Panc1 (cell line): ENCODE results near the gene PSMC6. TPM values are rescaled to one million over a fixed set of nuclear protein-coding genes. Genes with fewer than 3 reads are reported as not detected.
"Not testable (repeated sequence)": the region's sequence is repeated elsewhere in the genome, so short reads cannot be mapped to it uniquely, and the experiment has no call there.

ENCODE experiments used
- ATAC-seq: fragments of 200-7000 bp; cut with Tn5 transposase; 2 replicates; pipeline ENCODE4 v1.9.1; 2020; ENCODE audit warnings: mild to moderate bottlenecking, moderate library complexity
- BruUV-seq: library from RNA; stranded (reverse); fragments of 400-500 nt; replicated peaks from 2 replicates; lab custom pipeline; 2021; lab: Mats Ljungman, UMichigan
- CTCF ChIA-PET: fragments of 300-600 bp; sonication (Branson Sonifier 250); formaldehyde crosslinking; loops from one replicate; lab custom pipeline; 2022; ENCODE audit warnings: antibody characterized with exemption; lab: Charles Lee
- POLR2A ChIA-PET: fragments of 300-600 bp; sonication (Branson Sonifier 250); formaldehyde crosslinking; loops from one replicate; lab custom pipeline; 2022; ENCODE audit warnings: antibody characterized with exemption; lab: Charles Lee
- DNase-seq: peaks from one replicate; pipeline ENCODE4 v3.0.0-alpha.2; 2010; ENCODE audit warnings: low read depth, low spot score
- H3K27ac ChIP-seq: 2 replicates; pipeline ENCODE4 v1.5.1; 2011; ENCODE audit warnings: mild to moderate bottlenecking, low read length, inconsistent platforms
- H3K27me3 ChIP-seq: fragments of 200-500 bp; sonication (Bioruptor generic); 2 replicates; pipeline ENCODE4 v1.6.0; 2014; ENCODE audit warnings: low read length, inconsistent platforms; ENCODE audit not compliant: control insufficient read depth, insufficient read depth
- H3K36me3 ChIP-seq: fragments of 200-500 bp; sonication (Bioruptor generic); 2 replicates; pipeline ENCODE4 v1.5.1; 2014; ENCODE audit warnings: inconsistent platforms, mild to moderate bottlenecking, low read length, moderate library complexity; ENCODE audit not compliant: control insufficient read depth, insufficient read depth
- H3K4me1 ChIP-seq: 2 replicates; pipeline ENCODE4 v1.5.1; 2011; ENCODE audit warnings: inconsistent platforms, mild to moderate bottlenecking, low read length, moderate library complexity; ENCODE audit not compliant: control insufficient read depth, insufficient read depth
- H3K4me3 ChIP-seq, 2 experiments: 2 replicates each; pipeline ENCODE4 v1.5.1; 2011 to 2012; ENCODE audit warnings: low read depth in 2 of 2, low read length in 2 of 2, mild to moderate bottlenecking in 2 of 2, inconsistent platforms in 1 of 2, moderate library complexity in 1 of 2
- H3K9me3 ChIP-seq: fragments of 200-500 bp; sonication (Bioruptor generic); 2 replicates; pipeline ENCODE4 v1.5.1; 2014; ENCODE audit warnings: low read depth, mild to moderate bottlenecking, inconsistent platforms, low read length, moderate library complexity; ENCODE audit not compliant: control insufficient read depth, insufficient read depth
- CTCF ChIP-seq: fragments of 450-650 bp; IDR thresholded peaks from 2 replicates; pipeline ENCODE4 v1.5.1; 2017; ENCODE audit warnings: mild to moderate bottlenecking
- POLR2AphosphoS5 ChIP-seq: IDR thresholded peaks from 2 replicates; pipeline ENCODE4 v1.6.1; 2012; ENCODE audit warnings: mild to moderate bottlenecking, low read depth, low read length, moderate library complexity
- REST ChIP-seq, 2 experiments: IDR thresholded peaks; 2 replicates each; pipeline ENCODE4 v1.6.1; 2011 to 2012; ENCODE audit warnings: low read depth in 2 of 2, control low read depth in 1 of 2, low read length in 1 of 2, mild to moderate bottlenecking in 1 of 2, moderate library complexity in 1 of 2; ENCODE audit not compliant: insufficient read depth in 1 of 2
- SIN3A ChIP-seq: IDR thresholded peaks from 2 replicates; pipeline ENCODE4 v1.6.1; 2012; ENCODE audit warnings: low read depth, mild to moderate bottlenecking, low read length, moderate library complexity, borderline replicate concordance; ENCODE audit not compliant: insufficient read depth
- TCF7L2 ChIP-seq: IDR thresholded peaks from 2 replicates; pipeline ENCODE4 v1.6.1; 2011; ENCODE audit warnings: mild to moderate bottlenecking, low read depth, low read length, inconsistent platforms
- in situ Hi-C: cut with HindIII; loops from 2 replicates; pipeline ENCODE4 v1.10.0; 2016; ENCODE audit warnings: low sequenced_read_pairs, low pct_unique_long_range_greater_than_20kb
- intact Hi-C: fragments of 100-400 bp; cut with micrococcal nuclease; formaldehyde crosslinking; loops from one replicate; pipeline ENCODE4 v1.10.0; 2022; ENCODE audit not compliant: unreplicated experiment
- total RNA-seq: library from RNA; stranded (reverse); gene quantifications from one replicate; pipeline ENCODE4 v1.2.1, GENCODE V29; 2021; ENCODE audit not compliant: unreplicated experiment

Gene PSMC6
- total RNA-seq, 1 experiment from 2014 or later, result 62.1 TPM

- Histone ChIP-seq H3K27me3 (no peaks in the 10 kb centered on the region), H3K4me1 (no peaks in the 10 kb centered on the region), H3K27ac (no peak overlapping the region), H3K4me3 (no peak overlapping the region), H3K36me3 (peaks cover 42% of the 10 kb centered on the region), H3K9me3 (no peaks in the 10 kb centered on the region)
- DNase-seq (no peak), ATAC-seq (no peak)
- BruUV-seq, result no TSS peak
- in situ Hi-C loops, result no loop called here
- ChIA-PET CTCF (no interaction called here), POLR2A (no interaction called here)
- intact Hi-C loops, result no loop called here
- no peak for TF ChIP-seq REST (IDR thresholded peaks at IDR 0.05; ENCODE audit: insufficient read depth in 1 of 2, low read depth in 2 of 2, low read length in 1 of 2)
- TF ChIP-seq SIN3A, result no peak
- no peak for TF ChIP-seq POLR2AphosphoS5
- TF ChIP-seq TCF7L2, result no peak
- TF ChIP-seq CTCF, result no peak
These were observed 17.3 kb downstream of the PSMC6 start for GRCh38 chr14:52724360-52724644.

- H3K36me3 ChIP-seq, result peaks cover 31% of the 10 kb centered on the region
- in situ Hi-C loops, CTCF ChIA-PET, H3K9me3 ChIP-seq, intact Hi-C loops, DNase-seq, POLR2A ChIA-PET, ATAC-seq, H3K4me3 ChIP-seq, H3K4me1 ChIP-seq, BruUV-seq, H3K27me3 ChIP-seq, H3K27ac ChIP-seq: not testable (repeated sequence)
These were observed 20.5 kb downstream of the PSMC6 start for GRCh38 chr14:52727509-52727908.

GRCh38 chr14:52729035-52729434 is 22.0 kb downstream of the PSMC6 start:
- POLR2A ChIA-PET, CTCF ChIA-PET, in situ Hi-C loops, BruUV-seq, H3K27ac ChIP-seq, H3K4me1 ChIP-seq, DNase-seq, H3K4me3 ChIP-seq, ATAC-seq, H3K27me3 ChIP-seq, intact Hi-C loops, H3K9me3 ChIP-seq: not testable (repeated sequence)
- H3K36me3 ChIP-seq, result peaks cover 19% of the 10 kb centered on the region
